ENCODE data around the gene THAP3.

THAP3 gene

DNA sequence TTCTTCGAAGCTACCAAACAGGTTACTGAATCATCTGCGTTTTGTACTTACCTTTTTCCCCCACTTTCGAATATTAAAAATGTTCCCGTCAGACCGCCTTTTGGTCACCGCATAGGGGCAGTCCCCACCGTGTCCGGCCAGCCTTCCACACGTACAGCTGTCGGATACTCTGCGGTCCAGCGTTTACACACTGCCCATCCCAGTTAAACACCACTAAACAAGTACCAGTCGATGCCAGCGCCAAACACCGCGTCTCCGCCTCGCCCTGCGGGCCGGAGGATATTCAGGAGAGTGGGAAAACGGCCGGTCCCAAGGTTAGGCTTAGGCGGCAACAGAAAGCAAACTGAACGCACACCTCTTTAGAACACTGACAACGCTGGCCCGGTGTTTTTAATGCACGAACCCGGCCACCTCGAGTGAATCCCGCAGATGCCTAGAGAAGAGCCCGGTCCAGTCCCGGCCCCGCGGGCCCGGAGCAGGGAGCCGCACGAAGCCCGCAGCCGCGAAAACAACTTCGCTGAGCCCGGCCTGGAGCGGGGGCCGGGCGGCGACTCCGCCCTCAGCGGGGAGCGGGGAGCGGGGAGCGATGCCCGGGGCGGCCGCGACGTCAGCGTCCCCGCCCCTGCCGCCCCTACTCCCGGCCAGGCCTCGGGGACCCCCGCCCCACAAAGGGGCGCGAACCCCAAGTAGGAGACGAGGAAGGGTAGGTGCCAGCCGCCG lies 11.9 kb upstream of the THAP3 start:
- peak overlapping the region; percentile 99 for H3K4me3 ChIP-seq (ENCODE audit: low read depth, low read length, poor library complexity, severe bottlenecking)
- H3K4me1 ChIP-seq (ENCODE audit: insufficient read depth, low read length, severe bottlenecking): peaks cover 33% of the 10 kb centered on the region
- H3K9me2 ChIP-seq (ENCODE audit: low read depth, low read length): no peaks in the 10 kb centered on the region
- peak overlapping the region; percentile 76 for H3K9ac ChIP-seq (ENCODE audit: low read length)
- peak overlapping the region; percentile 40 for H3K27ac ChIP-seq (ENCODE audit: low read depth, low read length, poor library complexity, severe bottlenecking)
- TF ChIP-seq, protein P1, sequence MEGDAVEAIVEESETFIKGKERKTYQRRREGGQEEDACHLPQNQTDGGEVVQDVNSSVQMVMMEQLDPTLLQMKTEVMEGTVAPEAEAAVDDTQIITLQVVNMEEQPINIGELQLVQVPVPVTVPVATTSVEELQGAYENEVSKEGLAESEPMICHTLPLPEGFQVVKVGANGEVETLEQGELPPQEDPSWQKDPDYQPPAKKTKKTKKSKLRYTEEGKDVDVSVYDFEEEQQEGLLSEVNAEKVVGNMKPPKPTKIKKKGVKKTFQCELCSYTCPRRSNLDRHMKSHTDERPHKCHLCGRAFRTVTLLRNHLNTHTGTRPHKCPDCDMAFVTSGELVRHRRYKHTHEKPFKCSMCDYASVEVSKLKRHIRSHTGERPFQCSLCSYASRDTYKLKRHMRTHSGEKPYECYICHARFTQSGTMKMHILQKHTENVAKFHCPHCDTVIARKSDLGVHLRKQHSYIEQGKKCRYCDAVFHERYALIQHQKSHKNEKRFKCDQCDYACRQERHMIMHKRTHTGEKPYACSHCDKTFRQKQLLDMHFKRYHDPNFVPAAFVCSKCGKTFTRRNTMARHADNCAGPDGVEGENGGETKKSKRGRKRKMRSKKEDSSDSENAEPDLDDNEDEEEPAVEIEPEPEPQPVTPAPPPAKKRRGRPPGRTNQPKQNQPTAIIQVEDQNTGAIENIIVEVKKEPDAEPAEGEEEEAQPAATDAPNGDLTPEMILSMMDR (IDR thresholded peaks at IDR 0.05; ENCODE audit: low read length): peak; percentile 7; the same call in 1 of the 2 replicates
- no peak for TF ChIP-seq EZH2 (IDR thresholded peaks at IDR 0.05; ENCODE audit: borderline replicate concordance, low read length)
- peaks cover 20% of the 10 kb centered on the region for H3K79me2 ChIP-seq (ENCODE audit: insufficient read depth, low read length)
- no peak overlapping the region for H2AFZ ChIP-seq (ENCODE audit: low read length)
- H3K9me3 ChIP-seq (ENCODE audit: low read length): no peaks in the 10 kb centered on the region
- H3F3A ChIP-seq (ENCODE audit: insufficient read depth, low read length): peaks cover 5% of the 10 kb centered on the region; the same call in 1 of the 2 replicates
- H4K20me1 ChIP-seq (ENCODE audit: insufficient read depth, low read length): no peaks in the 10 kb centered on the region
- H3K4me2 ChIP-seq (ENCODE audit: low read length): peak overlapping the region; percentile 99
- peaks cover 14% of the 10 kb centered on the region; the same call in 1 of the 2 replicates for H3K36me3 ChIP-seq (ENCODE audit: insufficient read depth, low read length)
- no peaks in the 10 kb centered on the region for H3K27me3 ChIP-seq (ENCODE audit: insufficient read depth, low read length)

DNA sequence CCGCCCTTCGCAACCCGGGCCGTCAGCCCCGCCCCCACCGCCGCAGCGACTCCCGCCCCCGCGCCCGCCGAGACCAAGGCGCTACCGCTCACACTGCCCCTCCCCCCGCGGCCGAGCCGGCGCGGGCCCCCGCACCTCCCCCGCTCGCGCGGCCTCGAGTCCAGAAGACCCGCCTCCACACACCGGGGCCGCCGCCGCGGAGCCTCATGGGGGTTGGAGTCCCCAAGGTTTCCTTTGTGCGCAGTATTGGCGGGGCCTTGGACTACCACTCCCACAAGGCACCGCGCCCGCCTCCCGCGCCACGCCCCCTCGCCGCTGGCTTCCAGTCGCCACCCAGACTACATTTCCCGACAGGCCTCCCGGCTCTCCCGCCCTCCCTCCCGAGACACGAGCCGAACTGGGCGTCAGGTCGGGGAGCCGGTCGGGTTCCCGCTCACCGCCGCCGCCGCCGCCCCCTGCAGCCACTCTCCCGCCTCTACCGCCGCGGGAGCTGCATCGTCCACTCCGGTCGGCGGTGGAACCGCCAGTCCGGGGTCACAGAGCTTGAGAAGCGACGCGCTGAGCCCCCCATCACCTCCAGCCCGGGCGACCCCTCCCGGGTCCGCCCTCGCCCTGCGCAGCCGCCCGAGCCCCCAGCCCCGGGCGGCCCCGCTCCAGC lies 11.2 kb upstream of the THAP3 start, which contains the start of gene PHF13:
TSS of gene PHF13 (plus strand) at position 371 of the 658 bp plus-strand sequence. CDS start 336 bp downstream, outside the sequence.
- H3K4me1 ChIP-seq (ENCODE audit: insufficient read depth, low read length, severe bottlenecking): peaks cover 33% of the 10 kb centered on the region
- peak within 1 kb of the TSS; percentile 99 for H3K4me3 ChIP-seq (ENCODE audit: low read depth, low read length, poor library complexity, severe bottlenecking)
- no peaks in the 10 kb centered on the region for H3K27me3 ChIP-seq (ENCODE audit: insufficient read depth, low read length)
- peak within 1 kb of the TSS; percentile 99 for H3K4me2 ChIP-seq (ENCODE audit: low read length)
- peaks cover 5% of the 10 kb centered on the region; the same call in 1 of the 2 replicates for H3F3A ChIP-seq (ENCODE audit: insufficient read depth, low read length)
- H3K79me2 ChIP-seq (ENCODE audit: insufficient read depth, low read length): peaks cover 20% of the 10 kb centered on the region
- peaks cover 21% of the 10 kb centered on the region; the same call in 1 of the 2 replicates for H3K36me3 ChIP-seq (ENCODE audit: insufficient read depth, low read length)
- TF ChIP-seq, protein P1 (IDR thresholded peaks at IDR 0.05; ENCODE audit: low read length): no peak
- no peak for TF ChIP-seq EZH2 (IDR thresholded peaks at IDR 0.05; ENCODE audit: borderline replicate concordance, low read length)
- no peaks in the 10 kb centered on the region for H3K9me2 ChIP-seq (ENCODE audit: low read depth, low read length)
- H2AFZ ChIP-seq (ENCODE audit: low read length): no peak within 1 kb of the TSS
- H3K9ac ChIP-seq (ENCODE audit: low read length): peak within 1 kb of the TSS; percentile 99
- H4K20me1 ChIP-seq (ENCODE audit: insufficient read depth, low read length): no peaks in the 10 kb centered on the region
- H3K27ac ChIP-seq (ENCODE audit: low read depth, low read length, poor library complexity, severe bottlenecking): peak within 1 kb of the TSS; percentile 40
- H3K9me3 ChIP-seq (ENCODE audit: low read length): no peaks in the 10 kb centered on the region

DNA sequence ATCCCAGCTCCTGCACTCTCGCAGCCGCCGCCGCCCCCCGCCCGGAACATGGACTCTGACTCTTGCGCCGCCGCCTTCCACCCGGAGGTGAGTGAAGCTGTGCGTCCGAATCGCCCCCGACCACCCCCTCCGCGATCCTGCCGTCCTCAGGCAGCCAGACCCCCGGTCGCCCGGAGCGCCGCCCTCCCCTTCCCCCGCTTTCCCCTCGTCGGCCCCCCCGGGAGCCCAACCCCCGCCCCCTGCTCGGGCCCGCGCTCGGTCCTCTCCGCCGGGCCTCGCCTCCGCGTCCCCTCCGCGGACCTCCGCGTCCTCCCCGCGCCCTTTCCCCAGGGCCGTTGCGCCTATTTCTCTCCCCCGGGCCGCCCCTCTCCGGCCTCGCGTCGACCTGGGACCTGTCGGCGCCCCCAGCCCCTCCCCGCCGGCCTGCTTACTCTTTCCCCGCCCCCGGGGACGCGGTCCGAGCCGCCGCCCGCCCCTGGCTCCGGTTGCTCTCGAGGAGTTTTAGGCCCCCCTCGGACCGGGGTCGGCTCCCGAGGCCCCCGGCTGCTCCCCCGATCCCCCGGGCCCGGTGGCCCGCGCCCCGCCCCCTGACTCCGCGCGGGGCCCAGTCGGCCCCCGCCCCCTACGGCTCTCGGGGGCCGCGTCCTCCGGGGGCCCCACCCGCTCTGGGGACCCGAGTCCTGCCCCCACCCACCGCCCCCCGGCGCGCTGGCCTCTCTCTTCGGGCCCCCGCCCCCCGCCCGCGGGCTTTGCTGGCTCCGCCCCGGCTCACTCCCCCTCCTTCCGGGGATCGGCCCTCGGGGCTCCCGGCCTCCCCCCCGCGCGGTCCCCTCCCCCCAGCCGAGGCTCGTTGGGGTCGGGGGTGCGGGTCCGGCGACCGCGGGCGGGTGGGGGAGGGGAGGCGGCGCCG lies 10.4 kb upstream of the THAP3 start:
- peaks cover 27% of the 10 kb centered on the region; the same call in 1 of the 2 replicates for H3K36me3 ChIP-seq (ENCODE audit: insufficient read depth, low read length)
- peaks cover 20% of the 10 kb centered on the region for H3K79me2 ChIP-seq (ENCODE audit: insufficient read depth, low read length)
- no peak overlapping the region for H2AFZ ChIP-seq (ENCODE audit: low read length)
- H3K9me3 ChIP-seq (ENCODE audit: low read length): no peaks in the 10 kb centered on the region
- H4K20me1 ChIP-seq (ENCODE audit: insufficient read depth, low read length): no peaks in the 10 kb centered on the region
- H3K4me1 ChIP-seq (ENCODE audit: insufficient read depth, low read length, severe bottlenecking): peaks cover 31% of the 10 kb centered on the region
- peaks cover 5% of the 10 kb centered on the region; the same call in 1 of the 2 replicates for H3F3A ChIP-seq (ENCODE audit: insufficient read depth, low read length)
- peak overlapping the region; percentile 99 for H3K9ac ChIP-seq (ENCODE audit: low read length)
- TF ChIP-seq, protein P1 (IDR thresholded peaks at IDR 0.05; ENCODE audit: low read length): no peak
- no peak for TF ChIP-seq EZH2 (IDR thresholded peaks at IDR 0.05; ENCODE audit: borderline replicate concordance, low read length)
- no peaks in the 10 kb centered on the region for H3K9me2 ChIP-seq (ENCODE audit: low read depth, low read length)
- peak overlapping the region; percentile 99 for H3K4me3 ChIP-seq (ENCODE audit: low read depth, low read length, poor library complexity, severe bottlenecking)
- peak overlapping the region; percentile 36 for H3K27ac ChIP-seq (ENCODE audit: low read depth, low read length, poor library complexity, severe bottlenecking)
- H3K27me3 ChIP-seq (ENCODE audit: insufficient read depth, low read length): no peaks in the 10 kb centered on the region
- peak overlapping the region; percentile 84 for H3K4me2 ChIP-seq (ENCODE audit: low read length)
